ENCODE measurements around the gene GNAQ. TPM values are rescaled to one million over a fixed set of nuclear protein-coding genes. Genes with fewer than 3 reads are reported as not detected.
"Not testable (repeated sequence)": the region's sequence is repeated elsewhere in the genome, so short reads cannot be mapped to it uniquely, and the experiment has no call there.

GNAQ gene
- total and polyA plus RNA-seq, 10 donors: 4.4 to 52.3 (median 31.2) TPM

- intact Hi-C loops (cut with DNase I; ENCODE audit: low total_unique reads): no loop called here
- Histone ChIP-seq H3K27ac (no peak overlapping the region), H3K27me3 (replicated peaks in 1 of 7) (no peaks in the 10 kb centered on the region), H3K4me1 (peaks cover 0 to 16% (median 6%) of the 10 kb centered on the region in 6 donors), H3K36me3 (no peaks in the 10 kb centered on the region), H3K4me3 (no peak overlapping the region), H3K9me3 (peaks cover 0 to 12% (median 7%) of the 10 kb centered on the region in 8 donors)
- no peak for TF ChIP-seq CTCF (IDR thresholded peaks at IDR 0.05 in 8 of 11, conservative IDR thresholded peaks at IDR 0.05 in 3 of 11)
- TF ChIP-seq POLR2AphosphoS5 (IDR thresholded peaks at IDR 0.05): no peak
- no peak for TF ChIP-seq POLR2A (IDR thresholded peaks at IDR 0.05)
- 74 to 93% (median 82%) methylated on average over 6 of the region's 6 CpGs for WGBS, 5 donors
- no peak for DNase-seq
Measured at GRCh38 chr9:77707383-77708063, 324.1 kb downstream of the GNAQ start.

- Histone ChIP-seq H3K36me3 (no peaks in the 10 kb centered on the region), H3K4me1 (peaks cover 0 to 16% (median 6%) of the 10 kb centered on the region in 6 donors), H3K27ac (no peak overlapping the region), H3K27me3 (replicated peaks in 1 of 7) (no peaks in the 10 kb centered on the region), H3K4me3 (no peak overlapping the region), H3K9me3 (peaks cover 0 to 12% (median 7%) of the 10 kb centered on the region in 8 donors)
- intact Hi-C loops (cut with DNase I; ENCODE audit: low total_unique reads): no loop called here
- TF ChIP-seq CTCF (IDR thresholded peaks at IDR 0.05 in 8 of 11, conservative IDR thresholded peaks at IDR 0.05 in 3 of 11) (no peak), POLR2AphosphoS5 (IDR thresholded peaks at IDR 0.05) (no peak), POLR2A (IDR thresholded peaks at IDR 0.05) (no peak)
- DNase-seq: no peak
Measured at GRCh38 chr9:77705636-77706035, 326.0 kb downstream of the GNAQ start.

DNA sequence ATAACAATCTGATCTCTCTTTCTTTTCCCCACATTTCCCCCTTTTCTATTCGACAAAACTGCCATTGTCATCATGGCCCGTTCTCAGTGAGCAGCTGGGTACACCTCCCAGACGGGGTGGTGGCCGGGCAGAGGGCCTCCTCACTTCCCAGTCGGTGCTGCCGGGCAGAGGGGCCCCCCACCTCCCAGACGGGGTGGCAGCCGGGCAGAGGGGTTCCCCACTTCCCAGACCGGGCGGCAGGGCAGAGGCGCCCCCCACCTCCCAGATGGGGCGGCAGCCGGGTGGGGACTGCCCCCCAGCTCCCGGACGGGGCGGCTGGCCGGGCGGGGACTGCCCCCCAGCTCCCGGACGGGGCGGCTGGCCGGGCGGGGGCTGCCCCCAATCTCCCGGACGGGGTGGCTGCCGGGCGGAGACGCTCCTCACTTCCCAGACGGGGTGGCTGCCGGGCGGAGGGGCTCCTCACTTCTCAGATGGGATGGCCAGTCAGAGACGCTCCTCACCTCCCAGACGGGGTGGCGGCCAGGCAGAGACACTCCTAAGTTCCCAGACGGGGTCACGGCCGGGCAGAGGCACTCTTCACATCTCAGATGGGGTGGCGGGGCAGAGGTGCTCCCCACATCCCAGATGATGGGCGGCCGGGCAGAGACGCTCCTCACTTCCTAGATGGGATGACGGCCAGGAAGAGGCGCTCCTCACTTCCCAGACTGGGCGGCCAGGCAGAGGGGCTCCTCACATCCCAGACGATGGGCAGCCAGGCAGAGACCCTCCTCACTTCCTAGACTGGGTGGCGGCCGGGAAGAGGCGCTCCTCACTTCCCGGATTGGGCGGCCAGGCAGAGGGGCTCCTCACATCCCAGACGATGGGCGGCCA is 328.9 kb downstream of the GNAQ start:
- H3K4me1 ChIP-seq; H3K9me3 ChIP-seq; DNase-seq; H3K36me3 ChIP-seq; H3K4me3 ChIP-seq; H3K27me3 ChIP-seq (replicated peaks in 1 of 7); intact Hi-C loops (cut with DNase I; ENCODE audit: low total_unique reads); H3K27ac ChIP-seq: not testable (repeated sequence)
- WGBS, 5 donors: 88 to 98% (median 95%) methylated on average over 28 to 52 of the region's 52 CpGs

GRCh38 chr9:77697238-77697984 is 334.2 kb downstream of the GNAQ start:
- WGBS, 5 donors: 75 to 100% (median 98%) methylated on average over 1 of the region's 1 CpG
- H3K9me3 ChIP-seq: peaks cover 0 to 6% (median 0%) of the 10 kb centered on the region in 8 donors
- no peak overlapping the region for H3K4me3 ChIP-seq
- H3K4me1 ChIP-seq: no peaks in the 10 kb centered on the region
- no peak overlapping the region for H3K27ac ChIP-seq
- DNase-seq: no peak
- TF ChIP-seq CTCF (IDR thresholded peaks at IDR 0.05 in 8 of 11, conservative IDR thresholded peaks at IDR 0.05 in 3 of 11): no peak
- no peak for TF ChIP-seq POLR2AphosphoS5 (IDR thresholded peaks at IDR 0.05)
- TF ChIP-seq POLR2A (IDR thresholded peaks at IDR 0.05): no peak
- no peaks in the 10 kb centered on the region for H3K36me3 ChIP-seq
- peaks cover 0 to 9% (median 0%) of the 10 kb centered on the region in 7 donors for H3K27me3 ChIP-seq (replicated peaks in 1 of 7)
- intact Hi-C loops (cut with DNase I; ENCODE audit: low total_unique reads): no loop called here

DNA sequence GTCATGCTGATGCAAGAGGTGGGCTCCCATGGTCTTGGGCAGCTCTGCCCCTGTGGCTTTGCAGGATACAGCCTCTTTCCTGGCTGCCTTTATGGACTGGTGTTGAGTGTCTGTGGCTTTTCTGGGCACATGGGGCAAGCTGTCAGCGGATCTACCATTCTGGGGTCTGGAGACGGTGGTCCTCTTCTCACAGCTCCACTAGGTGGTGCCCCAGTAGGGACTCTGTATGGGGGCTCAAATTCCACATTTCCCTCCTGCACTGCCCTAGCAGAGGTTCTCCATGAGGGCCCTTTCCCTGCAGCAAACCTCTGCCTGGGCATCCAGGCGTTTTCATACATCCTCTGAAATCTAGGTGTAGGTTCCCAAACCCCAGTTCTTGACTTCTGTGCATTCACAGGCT is 340.9 kb downstream of the GNAQ start:
- intact Hi-C loops (cut with DNase I; ENCODE audit: low total_unique reads): not testable (repeated sequence)

DNA sequence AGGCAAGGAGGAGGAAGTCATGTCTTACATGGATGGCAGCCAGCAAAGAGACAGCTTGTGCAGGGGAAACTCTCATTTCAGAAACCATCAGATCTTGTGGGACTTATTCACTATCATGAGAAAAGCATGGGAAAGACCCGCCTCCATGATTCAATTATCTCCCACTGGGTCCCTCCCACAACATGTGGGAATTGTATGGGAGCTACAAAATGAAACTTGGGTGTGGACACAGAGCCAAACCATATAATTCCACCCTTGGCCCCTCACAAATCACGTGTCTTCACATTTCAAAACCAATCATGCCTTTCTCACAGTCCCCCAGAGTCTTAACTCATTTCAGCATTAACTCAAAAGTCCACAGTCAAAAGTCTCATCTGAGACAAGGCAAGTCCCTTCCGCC is 341.5 kb downstream of the GNAQ start:
- H3K36me3 ChIP-seq; H3K27ac ChIP-seq; H3K27me3 ChIP-seq (replicated peaks in 1 of 7); intact Hi-C loops (cut with DNase I; ENCODE audit: low total_unique reads); H3K9me3 ChIP-seq; H3K4me1 ChIP-seq; DNase-seq; H3K4me3 ChIP-seq: not testable (repeated sequence)
- 79 to 88% (median 82%) methylated on average over 3 of the region's 3 CpGs for WGBS, 5 donors

More for the DNA sequence above, 340.9 kb downstream of the GNAQ start:
- not testable (repeated sequence) for H3K4me3 ChIP-seq; H3K4me1 ChIP-seq; DNase-seq; H3K9me3 ChIP-seq; H3K27me3 ChIP-seq (replicated peaks in 1 of 7); H3K36me3 ChIP-seq; H3K27ac ChIP-seq
- WGBS, 5 donors: 89 to 94% (median 90%) methylated on average over 3 of the region's 3 CpGs

DNA sequence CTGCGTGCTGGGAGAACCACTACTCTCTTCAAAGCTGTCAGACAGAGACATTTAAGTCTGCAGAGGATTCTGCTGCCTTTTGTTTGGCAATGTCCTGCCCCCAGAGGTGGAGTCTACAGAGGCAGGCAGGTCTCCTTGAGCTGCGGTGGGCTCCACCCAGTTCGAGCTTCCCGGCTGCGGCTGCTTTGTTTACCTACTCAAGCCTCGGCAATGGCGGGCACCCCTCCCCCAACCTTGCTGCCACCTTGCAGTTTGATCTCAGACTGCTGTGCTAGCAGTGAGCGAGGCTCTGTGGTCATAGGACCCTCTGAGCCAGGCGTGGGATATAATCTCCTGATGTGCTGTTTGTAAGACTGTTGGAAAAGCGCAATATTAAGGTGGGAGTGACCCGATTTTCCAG is 343.9 kb downstream of the GNAQ start:
- DNase-seq; H3K27me3 ChIP-seq (replicated peaks in 1 of 7); H3K27ac ChIP-seq; H3K36me3 ChIP-seq; H3K9me3 ChIP-seq; H3K4me3 ChIP-seq; intact Hi-C loops (cut with DNase I; ENCODE audit: low total_unique reads); H3K4me1 ChIP-seq: not testable (repeated sequence)
- 85 to 96% (median 94%) methylated on average over 10 to 11 of the region's 11 CpGs for WGBS, 5 donors
